Activated CD8-positive, alpha-beta memory T cell treated with anti-CD3 and anti-CD28 coated beads, Interleukin-2, amount 10 ng/mL, durations not matched to agents 7 days and 5 days (primary cell): Measurements from ENCODE around the gene LSP1. TPM values are rescaled to one million over a fixed set of nuclear protein-coding genes. Genes with fewer than 3 reads are reported as not detected.

Source experiments
- ATAC-seq: fragments of 150-1000 bp; cut with Tn5 transposase; one replicate; pipeline ENCODE4 v1.10.0; 2021; ENCODE audit warnings: moderate library complexity
- CTCF ChIA-PET: fragments of 350-600 bp; sonication (Branson Sonifier 250); formaldehyde crosslinking; loops from one replicate; lab custom pipeline; 2021; ENCODE audit warnings: antibody characterized with exemption; lab: Charles Lee
- DNase-seq: peaks from one replicate; pipeline ENCODE4 v3.0.0-alpha.2; 2020
- H3K27ac Mint-ChIP-seq: one replicate; pipeline ENCODE4 v1.8.0; 2021; ENCODE audit warnings: mild to moderate bottlenecking, mixed read lengths
- H3K27me3 Mint-ChIP-seq: one replicate; pipeline ENCODE4 v1.8.0; 2021; ENCODE audit warnings: mixed read lengths
- H3K36me3 Mint-ChIP-seq: one replicate; pipeline ENCODE4 v1.8.0; 2021; ENCODE audit warnings: mild to moderate bottlenecking, mixed read lengths
- H3K4me1 Mint-ChIP-seq: one replicate; pipeline ENCODE4 v1.8.0; 2021; ENCODE audit warnings: mixed read lengths
- H3K4me3 Mint-ChIP-seq: one replicate; pipeline ENCODE4 v1.8.0; 2021; ENCODE audit warnings: mild to moderate bottlenecking, moderate library complexity, mixed read lengths
- H3K9me3 Mint-ChIP-seq: one replicate; pipeline ENCODE4 v1.8.0; 2022; ENCODE audit warnings: low read depth, mixed read lengths
- total RNA-seq, 2 experiments: library from RNA; stranded (reverse); gene quantifications; one replicate each; pipeline ENCODE4 v1.2.3, GENCODE V29; 2021

Gene LSP1
- total RNA-seq, 2 experiments from 2014 or later, result 574 to 702 TPM

DNA sequence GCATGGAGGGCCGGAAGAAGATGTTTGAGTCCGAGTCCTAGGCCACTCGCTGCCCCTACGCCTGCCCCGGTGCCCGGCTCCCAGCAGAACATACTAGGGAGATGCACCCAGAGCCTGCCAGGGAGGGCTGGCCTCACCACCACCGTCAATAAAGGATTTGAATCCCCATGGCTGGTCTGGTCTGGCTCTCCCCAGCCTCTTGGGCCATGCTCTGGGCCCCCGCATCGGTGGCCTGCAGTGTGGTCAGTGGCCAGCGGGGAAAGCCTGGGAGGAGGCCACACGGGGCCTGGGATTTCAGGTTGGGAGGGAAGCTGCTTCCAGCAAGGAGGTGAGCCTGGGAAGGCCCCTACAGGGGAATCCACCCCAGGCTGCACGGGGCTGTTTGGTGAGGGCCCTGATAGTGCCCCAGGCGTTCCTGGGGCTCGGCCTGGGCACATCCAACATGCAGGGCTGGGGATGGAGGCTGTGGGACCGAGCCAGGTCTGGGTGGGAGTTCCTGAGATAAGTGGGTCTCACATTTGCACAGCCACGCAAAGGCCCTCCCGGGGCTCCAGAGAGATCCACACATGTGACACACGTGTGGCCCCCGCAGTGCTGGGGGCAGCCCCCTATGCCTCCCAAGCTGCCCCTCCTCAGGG, 11.3 kb upstream of the LSP1 start:
- H3K9me3 Mint-ChIP-seq, result no peaks in the 10 kb centered on the region
- CTCF ChIA-PET, result interaction anchor here (1.1 to 2.0 kb wide), 5 partner anchors 9 to 315 kb away, joined by 3 to 11 read pairs (median 3); no protein-coding TSS in a partner anchor
- no peak overlapping the region for H3K27ac Mint-ChIP-seq
- H3K36me3 Mint-ChIP-seq, result no peaks in the 10 kb centered on the region
- no peak overlapping the region for H3K4me3 Mint-ChIP-seq
- DNase-seq, result no peak
- H3K4me1 Mint-ChIP-seq, result peaks cover 42% of the 10 kb centered on the region
- no peaks in the 10 kb centered on the region for H3K27me3 Mint-ChIP-seq
- no peak for ATAC-seq

DNA sequence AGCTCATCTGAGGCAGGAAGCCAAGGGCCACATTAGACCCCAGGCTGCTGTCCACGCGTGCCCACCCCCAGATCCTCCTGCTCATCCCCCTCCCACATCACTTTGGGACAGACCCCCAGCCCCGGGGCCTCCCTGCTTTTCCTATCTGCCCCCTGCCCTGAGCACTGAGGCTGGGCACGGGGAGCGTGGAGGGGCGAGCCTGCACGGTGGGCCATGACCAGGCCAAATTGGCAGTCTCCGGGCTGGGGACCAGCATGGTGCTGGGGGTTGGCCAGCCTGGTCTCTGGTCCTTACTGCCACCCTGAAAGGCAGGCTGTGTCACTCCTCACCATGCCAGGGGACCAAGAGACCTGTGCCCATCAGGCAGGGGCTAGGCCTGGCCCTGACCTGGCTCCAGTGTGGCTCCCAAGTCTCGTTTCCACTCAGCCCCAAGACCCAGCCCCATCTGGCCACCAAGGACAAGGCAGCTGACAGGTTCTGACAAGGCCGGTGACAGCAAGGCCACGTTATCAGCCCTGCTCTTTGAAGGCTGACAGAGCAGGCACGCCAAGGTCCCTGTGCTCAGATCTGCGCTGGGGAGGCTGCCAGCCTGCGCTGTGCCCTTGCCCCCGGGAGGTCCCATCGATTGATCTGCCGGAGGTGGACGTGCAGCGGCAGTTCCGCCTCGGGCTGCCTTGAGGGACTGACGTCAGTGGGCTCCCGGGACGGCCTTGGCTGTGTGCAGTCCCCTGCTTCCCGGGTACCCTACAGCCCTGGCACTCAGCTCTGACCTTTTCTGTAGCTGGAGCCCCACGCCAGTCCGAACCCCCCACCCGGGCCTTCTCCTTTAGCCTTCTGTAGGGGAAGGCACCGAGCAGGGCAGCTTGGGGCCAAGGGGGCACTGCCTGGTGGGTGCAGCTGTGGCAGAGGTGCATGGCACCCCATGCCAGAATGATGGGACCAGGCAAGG, 10.5 kb upstream of the LSP1 start:
- H3K4me3 Mint-ChIP-seq, result no peak overlapping the region
- H3K9me3 Mint-ChIP-seq, result no peaks in the 10 kb centered on the region
- H3K27ac Mint-ChIP-seq, result no peak overlapping the region
- H3K4me1 Mint-ChIP-seq, result peaks cover 44% of the 10 kb centered on the region
- H3K36me3 Mint-ChIP-seq, result no peaks in the 10 kb centered on the region
- no peaks in the 10 kb centered on the region for H3K27me3 Mint-ChIP-seq
- DNase-seq (no peak), ATAC-seq (no peak)
- CTCF ChIA-PET, result interaction anchor here (1.0 to 2.0 kb wide), 5 partner anchors 10 to 190 kb away, joined by 3 to 11 read pairs (median 5); no protein-coding TSS in a partner anchor

DNA sequence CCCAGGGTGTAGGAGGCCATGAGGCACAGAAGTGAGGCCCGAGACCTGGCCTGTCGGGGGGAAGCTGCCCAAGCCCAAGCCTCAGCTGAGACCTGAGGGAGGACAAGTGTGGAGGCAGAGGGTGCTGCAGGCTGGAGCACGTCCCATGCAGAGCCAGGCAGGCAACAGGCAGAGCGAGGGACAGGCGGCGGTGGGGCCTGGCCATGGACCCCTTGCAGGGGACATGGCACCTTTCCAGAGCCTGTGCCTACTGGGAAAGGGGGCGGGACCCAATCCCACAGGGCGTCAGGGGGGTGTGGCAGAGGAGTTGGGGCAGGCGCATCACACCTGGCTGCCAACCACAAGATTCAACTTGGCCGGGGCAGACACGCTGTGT, 9.8 kb upstream of the LSP1 start:
- no peak overlapping the region for H3K27ac Mint-ChIP-seq
- H3K36me3 Mint-ChIP-seq, result no peaks in the 10 kb centered on the region
- H3K27me3 Mint-ChIP-seq, result no peaks in the 10 kb centered on the region
- DNase-seq, result no peak
- no peak overlapping the region for H3K4me3 Mint-ChIP-seq
- H3K9me3 Mint-ChIP-seq, result no peaks in the 10 kb centered on the region
- CTCF ChIA-PET, result interaction anchor here (1.0 to 1.5 kb wide), 3 partner anchors 10 to 149 kb away, joined by 4 to 5 read pairs (median 5); no protein-coding TSS in a partner anchor
- H3K4me1 Mint-ChIP-seq, result peaks cover 44% of the 10 kb centered on the region
- ATAC-seq, result no peak

DNA sequence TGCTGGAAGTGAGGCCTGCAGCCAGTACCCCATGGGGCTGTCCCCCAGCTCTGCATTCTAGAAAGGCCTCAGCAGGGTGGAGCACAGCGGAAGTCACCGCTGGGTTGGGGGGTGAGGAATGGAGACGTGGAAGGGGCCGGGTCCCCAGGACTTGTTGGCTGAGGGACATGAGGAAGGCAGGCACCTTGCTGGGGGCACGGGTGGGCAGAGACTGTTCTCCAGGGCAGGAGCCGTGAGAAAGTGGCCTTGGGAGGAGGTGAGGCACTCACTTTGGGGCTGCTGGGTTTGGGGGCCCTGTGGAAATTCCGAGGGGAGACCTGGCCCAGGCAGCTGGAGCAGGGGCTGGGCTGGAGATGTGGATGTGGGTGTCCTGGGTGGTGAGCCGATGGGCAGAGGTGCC, 9.1 kb upstream of the LSP1 start:
- no peaks in the 10 kb centered on the region for H3K27me3 Mint-ChIP-seq
- CTCF ChIA-PET, result interaction anchor here (1.3 to 1.5 kb wide), 2 partner anchors 11 to 150 kb away, joined by 4 to 5 read pairs; no protein-coding TSS in a partner anchor
- DNase-seq, result no peak
- H3K9me3 Mint-ChIP-seq, result no peaks in the 10 kb centered on the region
- H3K27ac Mint-ChIP-seq, result peak overlapping the region; percentile 90
- no peaks in the 10 kb centered on the region for H3K36me3 Mint-ChIP-seq
- H3K4me3 Mint-ChIP-seq, result no peak overlapping the region
- ATAC-seq, result no peak
- H3K4me1 Mint-ChIP-seq, result peaks cover 44% of the 10 kb centered on the region

DNA sequence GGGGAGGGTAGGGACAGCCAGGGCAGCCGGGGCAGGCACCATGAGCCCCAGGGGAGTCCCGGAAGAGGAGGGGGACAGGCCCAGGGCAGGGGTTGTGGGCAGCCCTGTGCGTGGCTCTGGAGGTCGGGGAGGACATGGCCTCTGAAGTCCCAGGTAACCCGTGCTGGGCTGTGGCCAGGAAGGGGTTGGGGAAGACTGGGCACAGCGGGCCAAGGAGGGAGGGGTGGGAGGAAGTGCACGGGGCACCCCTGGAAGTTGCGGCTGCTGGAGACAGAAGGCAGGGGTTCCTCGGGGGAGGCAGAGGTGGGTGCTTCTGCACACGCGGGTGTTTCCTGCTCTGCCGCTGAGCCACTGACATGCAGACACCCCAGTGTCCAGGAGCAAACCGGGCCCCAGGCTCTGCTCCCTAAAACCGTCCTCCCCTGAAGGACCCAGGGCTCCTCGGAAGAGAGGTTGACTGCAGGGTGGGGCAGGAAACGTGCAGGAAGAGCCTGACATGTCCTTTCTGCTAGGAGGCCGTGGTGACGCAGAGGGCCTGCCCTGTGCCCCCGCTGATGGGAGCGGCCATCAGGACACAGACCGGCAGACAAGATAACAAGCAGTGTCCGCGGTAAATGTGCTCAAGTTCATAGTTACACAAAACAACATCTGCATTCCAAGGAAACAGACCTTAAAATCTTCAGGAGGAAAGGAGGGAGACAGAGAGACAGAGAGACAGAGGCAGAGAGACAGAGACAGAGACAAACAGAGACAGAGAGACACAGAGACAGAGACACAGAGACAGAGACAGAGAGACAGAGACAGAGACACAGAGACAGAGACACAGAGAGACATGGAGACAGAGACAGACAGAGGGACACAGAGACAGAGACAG, 8.4 kb upstream of the LSP1 start:
- peak; percentile 79 for ATAC-seq
- peak; percentile 75 for DNase-seq
- H3K36me3 Mint-ChIP-seq, result no peaks in the 10 kb centered on the region
- no peaks in the 10 kb centered on the region for H3K9me3 Mint-ChIP-seq
- CTCF ChIA-PET, result interaction anchor here (1.3 to 1.5 kb wide), 2 partner anchors 12 to 151 kb away, joined by 4 to 5 read pairs; no protein-coding TSS in a partner anchor
- peak overlapping the region; percentile 90 for H3K27ac Mint-ChIP-seq
- peaks cover 48% of the 10 kb centered on the region for H3K4me1 Mint-ChIP-seq
- no peaks in the 10 kb centered on the region for H3K27me3 Mint-ChIP-seq
- peak overlapping the region; percentile 51 for H3K4me3 Mint-ChIP-seq

DNA sequence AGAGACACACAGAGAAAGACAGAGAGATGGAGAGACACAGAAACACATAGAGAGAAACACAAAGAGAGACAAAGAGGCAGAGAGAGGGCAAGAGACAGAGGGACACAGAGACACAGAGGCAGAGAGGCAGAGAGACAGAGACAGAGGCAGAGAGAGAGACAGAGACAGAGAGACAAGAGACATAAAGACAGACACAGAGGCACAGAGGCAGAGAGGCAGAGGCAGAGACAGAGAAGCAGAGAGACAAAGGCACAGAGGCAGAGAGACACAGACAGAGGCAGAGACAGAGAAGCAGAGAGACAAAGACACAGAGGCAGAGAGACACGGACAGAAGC, 7.8 kb upstream of the LSP1 start:
- Mint-ChIP-seq H3K4me1 (peaks cover 48% of the 10 kb centered on the region), H3K4me3 (peak overlapping the region; percentile 51), H3K27ac (peak overlapping the region; percentile 90), H3K9me3 (no peaks in the 10 kb centered on the region), H3K27me3 (no peaks in the 10 kb centered on the region), H3K36me3 (no peaks in the 10 kb centered on the region)
- DNase-seq, result no peak
- CTCF ChIA-PET, result interaction anchor here (1.0 to 1.9 kb wide), 4 partner anchors 9 to 193 kb away, joined by 3 to 7 read pairs (median 3); no protein-coding TSS in a partner anchor
- no peak for ATAC-seq

DNA sequence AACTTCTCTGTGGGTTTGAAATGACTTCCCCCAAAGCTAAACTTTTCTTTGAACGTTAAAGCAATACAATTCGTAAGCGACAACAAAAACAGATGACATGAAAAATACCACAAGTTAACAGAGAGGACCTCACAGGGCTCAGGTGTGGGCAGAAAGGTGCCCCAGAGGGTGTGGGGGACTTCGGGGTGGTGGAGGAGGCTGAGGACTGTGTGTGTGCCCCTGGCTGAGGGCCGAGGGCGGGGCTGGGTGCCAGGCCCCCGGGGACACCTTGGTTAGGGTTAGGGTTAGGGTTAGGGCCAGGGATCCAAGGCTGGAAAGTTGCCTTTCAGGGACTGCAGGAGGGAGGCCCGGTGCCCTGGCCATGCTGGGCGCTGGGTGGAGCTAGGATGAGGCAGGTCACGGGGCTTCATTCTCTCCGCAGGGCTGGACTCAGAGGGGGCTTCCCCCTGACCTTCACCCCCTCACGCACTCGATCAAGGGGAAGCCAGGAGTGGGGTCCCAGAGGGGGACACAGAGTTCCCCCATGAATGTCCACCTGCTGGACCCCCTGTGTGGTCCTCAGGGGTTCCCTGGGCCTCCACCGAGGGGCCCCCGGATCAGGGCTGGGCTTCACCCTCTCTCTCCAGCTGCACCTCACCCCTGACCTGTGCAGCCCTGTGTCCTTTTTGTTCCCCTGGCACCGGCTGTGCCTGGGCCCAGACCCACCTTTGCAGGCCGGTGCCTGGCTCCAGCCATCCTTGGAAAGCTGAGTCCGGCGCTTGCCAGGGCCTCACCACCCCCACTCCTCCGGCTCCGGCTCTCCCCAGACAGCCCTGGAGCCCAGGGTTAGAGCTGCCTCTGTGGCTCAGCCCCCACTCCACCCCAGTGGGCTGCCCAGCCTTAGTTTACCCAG, 7.1 kb upstream of the LSP1 start:
- Mint-ChIP-seq H3K36me3 (no peaks in the 10 kb centered on the region), H3K9me3 (no peaks in the 10 kb centered on the region), H3K4me1 (peaks cover 55% of the 10 kb centered on the region), H3K4me3 (peak overlapping the region; percentile 51), H3K27me3 (no peaks in the 10 kb centered on the region), H3K27ac (peak overlapping the region; percentile 90)
- ATAC-seq (peak; percentile 12), DNase-seq (no peak)
- CTCF ChIA-PET, result interaction anchor here (0.7 to 2.7 kb wide), 7 partner anchors 10 to 193 kb away, joined by 3 to 12 read pairs (median 3); no protein-coding TSS in a partner anchor

DNA sequence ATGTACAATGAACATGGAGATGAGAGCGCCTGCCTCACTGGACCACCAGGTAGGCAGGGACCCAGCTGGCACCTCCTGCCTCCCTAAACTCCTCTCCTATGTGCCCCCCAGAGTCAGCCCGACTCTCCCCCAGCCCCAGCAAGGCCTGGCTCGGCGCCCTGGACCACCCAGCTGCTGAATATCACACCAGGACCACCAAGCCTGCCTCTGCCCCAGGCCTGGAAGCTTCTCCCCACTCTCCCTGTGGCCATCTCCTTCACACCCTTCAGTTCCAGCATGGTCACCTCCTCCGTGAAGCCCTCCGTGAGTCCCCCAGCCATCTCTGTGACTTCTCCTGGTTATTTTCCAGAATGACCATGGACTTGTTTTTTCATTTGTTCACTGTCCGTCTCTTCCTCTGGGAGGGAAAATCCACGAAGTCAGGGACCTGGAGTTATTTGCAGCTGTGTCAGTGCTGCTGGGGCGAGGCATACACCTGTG, 6.4 kb upstream of the LSP1 start:
- CTCF ChIA-PET, result interaction anchor here (0.7 to 2.7 kb wide), 5 partner anchors 14 to 156 kb away, joined by 3 to 12 read pairs (median 7); no protein-coding TSS in a partner anchor
- Mint-ChIP-seq H3K4me1 (peaks cover 60% of the 10 kb centered on the region), H3K27me3 (no peaks in the 10 kb centered on the region)

DNA sequence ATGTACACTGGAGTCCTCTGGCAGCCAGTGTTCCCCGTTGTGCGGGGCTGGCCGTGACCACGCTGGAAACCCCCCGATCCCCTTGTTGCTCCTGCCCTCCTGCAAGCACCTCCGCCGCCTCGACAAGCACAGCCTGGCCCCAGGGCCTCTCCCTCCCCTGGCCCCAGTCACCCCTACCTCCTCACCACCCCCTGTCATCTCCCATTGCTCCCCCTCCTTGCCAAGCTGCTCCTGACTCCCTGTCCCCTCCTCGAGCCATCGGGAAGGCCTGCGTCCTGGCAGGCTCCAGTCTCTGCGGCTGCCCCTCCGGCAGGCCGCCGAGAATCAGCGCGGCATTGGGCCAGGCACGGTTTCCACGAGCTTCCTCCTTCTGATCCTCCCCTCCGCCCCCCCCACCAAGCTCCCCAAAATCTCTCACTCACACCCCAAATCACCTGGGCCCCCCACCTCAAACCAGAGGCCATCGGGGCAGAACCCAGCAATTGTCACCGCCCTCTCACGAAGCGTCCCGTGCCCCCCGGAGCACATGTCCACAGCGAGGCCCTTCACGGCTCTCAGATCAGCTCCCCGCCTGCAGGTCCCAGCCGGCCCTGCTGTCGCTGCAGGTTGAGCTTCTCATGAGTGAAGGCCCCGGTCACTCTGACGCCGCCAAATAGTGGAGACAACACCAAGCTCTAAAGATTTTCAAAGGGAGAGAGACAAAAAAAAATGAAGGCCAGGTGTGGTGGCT, 5.7 kb upstream of the LSP1 start:
- Mint-ChIP-seq H3K4me1 (peaks cover 67% of the 10 kb centered on the region), H3K27me3 (no peaks in the 10 kb centered on the region), H3K36me3 (no peaks in the 10 kb centered on the region), H3K27ac (no peak overlapping the region), H3K4me3 (no peak overlapping the region), H3K9me3 (no peaks in the 10 kb centered on the region)
- DNase-seq (no peak), ATAC-seq (no peak)
- CTCF ChIA-PET, result interaction anchor here (0.5 to 2.7 kb wide), 8 partner anchors 14 to 1053 kb away, joined by 3 to 12 read pairs (median 4); no protein-coding TSS in a partner anchor

More for the DNA sequence above, 6.4 kb upstream of the LSP1 start:
- Mint-ChIP-seq H3K4me3 (no peak overlapping the region), H3K27ac (no peak overlapping the region), H3K9me3 (no peaks in the 10 kb centered on the region), H3K36me3 (no peaks in the 10 kb centered on the region)
- no peak for DNase-seq
- no peak for ATAC-seq

DNA sequence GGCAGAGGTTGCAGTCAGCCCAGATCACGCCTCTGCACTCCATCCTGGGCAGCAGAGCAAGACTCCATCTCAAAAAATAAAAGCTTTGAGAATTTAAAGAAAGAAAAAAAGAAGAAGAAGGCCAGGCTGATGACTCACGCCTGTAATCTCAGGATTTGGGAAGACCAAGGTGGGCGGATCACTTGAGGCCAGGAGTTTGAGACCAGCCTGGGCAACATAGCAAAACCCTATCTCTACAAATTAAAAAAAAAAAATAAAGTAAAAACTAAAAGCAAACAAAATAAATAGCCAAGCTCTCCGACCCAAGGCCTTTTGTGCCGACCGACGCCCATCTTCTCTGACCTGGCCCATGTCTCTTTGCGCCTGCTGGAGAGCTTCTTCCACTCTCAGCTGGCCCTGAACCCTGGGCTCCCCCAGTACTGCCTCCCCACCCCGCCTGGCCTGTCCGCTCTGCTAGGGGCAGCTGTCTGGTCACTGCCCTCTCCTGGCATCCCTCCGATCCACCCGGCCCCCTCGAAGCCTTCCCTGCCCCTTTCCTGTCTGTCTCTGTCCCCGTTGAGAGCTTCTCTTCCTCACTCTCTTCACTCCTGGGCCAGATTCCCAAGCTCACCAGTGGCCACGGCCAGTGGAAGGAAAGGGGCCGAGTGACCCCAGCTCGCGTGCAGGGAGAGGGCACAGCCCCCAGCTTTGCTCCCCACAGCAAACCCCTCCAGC, 4.8 kb upstream of the LSP1 start:
- DNase-seq, result no peak
- Mint-ChIP-seq H3K27me3 (no peaks in the 10 kb centered on the region), H3K4me1 (peaks cover 74% of the 10 kb centered on the region), H3K4me3 (no peak overlapping the region), H3K9me3 (no peaks in the 10 kb centered on the region), H3K27ac (no peak overlapping the region), H3K36me3 (peaks cover 3% of the 10 kb centered on the region)
- ATAC-seq, result no peak
- CTCF ChIA-PET, result interaction anchor here (0.5 to 2.7 kb wide), 8 partner anchors 15 to 1052 kb away, joined by 3 to 12 read pairs (median 5); no protein-coding TSS in a partner anchor
